Nephron (organoid): Measurements from ENCODE around the gene TLK1.
"Not testable (repeated sequence)": the region's sequence is repeated elsewhere in the genome, so short reads cannot be mapped to it uniquely, and the experiment has no call there.

ENCODE experiments used
- H3K27ac Mint-ChIP-seq, 3 experiments: 2 replicates each; pipeline ENCODE4 v1.8.0; 2020; ENCODE audit warnings: mixed read lengths in 3 of 3, mild to moderate bottlenecking in 2 of 3, moderate library complexity in 1 of 3
- H3K27me3 Mint-ChIP-seq: 2 replicates; pipeline ENCODE4 v1.8.0; 2021; ENCODE audit warnings: low read depth, mild to moderate bottlenecking, moderate library complexity, mixed read lengths
- H3K36me3 Mint-ChIP-seq: 2 replicates; pipeline ENCODE4 v1.8.0; 2020; ENCODE audit warnings: low read depth, mixed read lengths
- H3K4me1 Mint-ChIP-seq: 2 replicates; pipeline ENCODE4 v1.8.0; 2020; ENCODE audit warnings: mixed read lengths
- H3K4me3 Mint-ChIP-seq, 3 experiments: 2 replicates each; pipeline ENCODE4 v1.8.0; 2020; ENCODE audit warnings: mild to moderate bottlenecking in 3 of 3, mixed read lengths in 3 of 3, moderate library complexity in 2 of 3
- H3K9me3 Mint-ChIP-seq: 2 replicates; pipeline ENCODE4 v1.8.0; 2020; ENCODE audit warnings: mixed read lengths
- CTCF ChIP-seq, 3 experiments: fragments of 200-600 bp; sonication (generic); IDR thresholded peaks; one replicate each; pipeline ENCODE4 v1.5.0; 2021; ENCODE audit warnings: antibody characterized with exemption in 3 of 3; ENCODE audit not compliant: unreplicated experiment in 3 of 3

Gene TLK1

GRCh38 chr2:171083451-171083850 is 77.2 kb downstream of the TLK1 start:
- Mint-ChIP-seq H3K36me3 (peaks cover 24% of the 10 kb centered on the region), H3K4me1 (peaks cover 9% of the 10 kb centered on the region), H3K27me3 (no peaks in the 10 kb centered on the region), H3K9me3 (peaks cover 4% of the 10 kb centered on the region), H3K4me3 (no peak overlapping the region), H3K27ac (no peak overlapping the region)
- no peak for TF ChIP-seq CTCF (IDR thresholded peaks at IDR 0.05; ENCODE audit: unreplicated experiment in 3 of 3)

GRCh38 chr2:171081649-171082111 is 79.0 kb downstream of the TLK1 start:
- H3K27me3 Mint-ChIP-seq = no peaks in the 10 kb centered on the region
- H3K4me1 Mint-ChIP-seq = peaks cover 5% of the 10 kb centered on the region
- TF ChIP-seq CTCF (IDR thresholded peaks at IDR 0.05; ENCODE audit: unreplicated experiment in 3 of 3) = no peak
- peaks cover 27% of the 10 kb centered on the region for H3K36me3 Mint-ChIP-seq
- H3K9me3 Mint-ChIP-seq = no peaks in the 10 kb centered on the region
- H3K27ac Mint-ChIP-seq = no peak overlapping the region
- H3K4me3 Mint-ChIP-seq = no peak overlapping the region

GRCh38 chr2:171080607-171081006 is 80.1 kb downstream of the TLK1 start:
- H3K4me3 Mint-ChIP-seq = no peak overlapping the region
- H3K27ac Mint-ChIP-seq = no peak overlapping the region
- H3K36me3 Mint-ChIP-seq = peaks cover 36% of the 10 kb centered on the region
- H3K27me3 Mint-ChIP-seq = no peaks in the 10 kb centered on the region
- H3K4me1 Mint-ChIP-seq = peaks cover 5% of the 10 kb centered on the region
- no peaks in the 10 kb centered on the region for H3K9me3 Mint-ChIP-seq
- no peak for TF ChIP-seq CTCF (IDR thresholded peaks at IDR 0.05; ENCODE audit: unreplicated experiment in 3 of 3)

- H3K36me3 Mint-ChIP-seq = peaks cover 66% of the 10 kb centered on the region
- not testable (repeated sequence) for H3K4me1 Mint-ChIP-seq, H3K27ac Mint-ChIP-seq, H3K9me3 Mint-ChIP-seq, H3K27me3 Mint-ChIP-seq, H3K4me3 Mint-ChIP-seq
These were observed 84.3 kb downstream of the TLK1 start for GRCh38 chr2:171076422-171076821.

- peaks cover 8% of the 10 kb centered on the region for H3K9me3 Mint-ChIP-seq
- no peaks in the 10 kb centered on the region for H3K4me1 Mint-ChIP-seq
- H3K4me3 Mint-ChIP-seq = no peak overlapping the region
- no peak for TF ChIP-seq CTCF (IDR thresholded peaks at IDR 0.05; ENCODE audit: unreplicated experiment in 3 of 3)
- H3K27ac Mint-ChIP-seq = no peak overlapping the region
- peaks cover 66% of the 10 kb centered on the region for H3K36me3 Mint-ChIP-seq
- no peaks in the 10 kb centered on the region for H3K27me3 Mint-ChIP-seq
These were observed 88.5 kb downstream of the TLK1 start for GRCh38 chr2:171072164-171072563.

GRCh38 chr2:171069286-171069956 is 91.3 kb downstream of the TLK1 start:
- no peak for TF ChIP-seq CTCF (IDR thresholded peaks at IDR 0.05; ENCODE audit: unreplicated experiment in 3 of 3)
- no peaks in the 10 kb centered on the region for H3K27me3 Mint-ChIP-seq
- H3K4me1 Mint-ChIP-seq = no peaks in the 10 kb centered on the region
- H3K9me3 Mint-ChIP-seq = peaks cover 8% of the 10 kb centered on the region
- no peak overlapping the region for H3K4me3 Mint-ChIP-seq
- no peak overlapping the region for H3K27ac Mint-ChIP-seq
- peaks cover 49% of the 10 kb centered on the region for H3K36me3 Mint-ChIP-seq
